ENCODE measurements around the gene MMEL1.

DNA sequence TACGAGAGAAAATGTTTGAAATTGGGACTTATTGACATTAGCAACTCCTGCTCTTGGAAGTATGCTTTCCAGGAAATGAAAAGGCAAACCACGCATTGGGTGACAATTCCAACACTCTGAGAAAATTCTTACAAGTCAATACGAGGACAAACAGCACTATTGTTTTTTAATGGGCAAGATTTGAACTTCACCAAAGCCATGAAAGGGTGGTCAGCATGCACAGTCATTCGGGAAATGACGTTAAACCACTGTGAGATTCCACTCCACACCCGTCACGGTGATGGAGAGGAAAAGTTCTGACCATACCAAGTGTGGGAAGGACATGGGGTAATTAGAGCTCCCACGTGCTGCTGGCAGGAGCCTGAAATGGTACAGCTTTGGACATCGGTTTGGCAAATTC is 58.5 kb downstream of the MMEL1 start:
- TF ChIP-seq POLR2AphosphoS5 (IDR thresholded peaks at IDR 0.05): no peak
- TF ChIP-seq, protein P1, sequence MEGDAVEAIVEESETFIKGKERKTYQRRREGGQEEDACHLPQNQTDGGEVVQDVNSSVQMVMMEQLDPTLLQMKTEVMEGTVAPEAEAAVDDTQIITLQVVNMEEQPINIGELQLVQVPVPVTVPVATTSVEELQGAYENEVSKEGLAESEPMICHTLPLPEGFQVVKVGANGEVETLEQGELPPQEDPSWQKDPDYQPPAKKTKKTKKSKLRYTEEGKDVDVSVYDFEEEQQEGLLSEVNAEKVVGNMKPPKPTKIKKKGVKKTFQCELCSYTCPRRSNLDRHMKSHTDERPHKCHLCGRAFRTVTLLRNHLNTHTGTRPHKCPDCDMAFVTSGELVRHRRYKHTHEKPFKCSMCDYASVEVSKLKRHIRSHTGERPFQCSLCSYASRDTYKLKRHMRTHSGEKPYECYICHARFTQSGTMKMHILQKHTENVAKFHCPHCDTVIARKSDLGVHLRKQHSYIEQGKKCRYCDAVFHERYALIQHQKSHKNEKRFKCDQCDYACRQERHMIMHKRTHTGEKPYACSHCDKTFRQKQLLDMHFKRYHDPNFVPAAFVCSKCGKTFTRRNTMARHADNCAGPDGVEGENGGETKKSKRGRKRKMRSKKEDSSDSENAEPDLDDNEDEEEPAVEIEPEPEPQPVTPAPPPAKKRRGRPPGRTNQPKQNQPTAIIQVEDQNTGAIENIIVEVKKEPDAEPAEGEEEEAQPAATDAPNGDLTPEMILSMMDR (IDR thresholded peaks at IDR 0.05): no peak

Data from prostate gland (tissue), 2 donors.